H1 (cell line): ENCODE data around the gene COQ8B. TPM values are rescaled to one million over a fixed set of nuclear protein-coding genes. Genes with fewer than 3 reads are reported as not detected.

Source experiments
- CTCF ChIA-PET: fragments of 300-600 bp; sonication (Branson Sonifier 250); formaldehyde crosslinking; loops from one replicate; lab custom pipeline; 2021; ENCODE audit not compliant: partially characterized antibody; lab: Charles Lee
- POLR2A ChIA-PET: fragments of 300-600 bp; sonication (Branson Sonifier 250); formaldehyde crosslinking; loops from one replicate; lab custom pipeline; 2021; ENCODE audit warnings: inconsistent platforms; ENCODE audit not compliant: partially characterized antibody; lab: Charles Lee
- DNase-seq, 2 experiments: peaks; one replicate each; pipeline versions ENCODE4 v3.0.0 to v3.0.0-alpha.2; 2010 to 2022; ENCODE audit warnings: low spot score in 2 of 2, low read depth in 1 of 2, mixed read lengths in 1 of 2
- FAIRE-seq: peaks from 2 replicates; lab custom pipeline; 2011; peaks lifted over from hg19 to GRCh38; lab: Jason Lieb, UNC
- H2AFZ ChIP-seq: 2 replicates; pipeline ENCODE4 v1.8.1; 2012; ENCODE audit warnings: low read length, inconsistent platforms
- H2AK5ac ChIP-seq: 2 replicates; pipeline ENCODE4 v1.6.1; 2013; ENCODE audit warnings: low read depth, low read length
- H2BK120ac ChIP-seq: replicated peaks from 2 replicates; pipeline ENCODE3; 2013; ENCODE audit warnings: low read depth, low read length, inconsistent platforms
- H2BK12ac ChIP-seq: 2 replicates; pipeline ENCODE4 v1.6.1; 2013; ENCODE audit warnings: low read depth, low read length
- H2BK15ac ChIP-seq: 2 replicates; pipeline ENCODE4 v1.6.1; 2013; ENCODE audit warnings: low read length
- H2BK20ac ChIP-seq: 2 replicates; pipeline ENCODE4 v1.6.1; 2013; ENCODE audit warnings: low read length
- H2BK5ac ChIP-seq: 2 replicates; pipeline ENCODE4 v1.6.1; 2013; ENCODE audit warnings: low read depth, low read length
- H3K14ac ChIP-seq: 2 replicates; pipeline ENCODE4 v1.6.1; 2013; ENCODE audit warnings: inconsistent platforms; ENCODE audit not compliant: insufficient read length
- H3K18ac ChIP-seq: 2 replicates; pipeline ENCODE4 v1.6.1; 2013; ENCODE audit warnings: low read length; ENCODE audit errors: extremely low read depth
- H3K23ac ChIP-seq: 2 replicates; pipeline ENCODE4 v1.6.1; 2013; ENCODE audit warnings: inconsistent platforms; ENCODE audit not compliant: insufficient read length
- H3K23me2 ChIP-seq: 2 replicates; pipeline ENCODE4 v1.6.1; 2013; ENCODE audit warnings: low read depth, low read length
- H3K27ac ChIP-seq: 2 replicates; pipeline ENCODE4 v1.6.1; 2011; ENCODE audit warnings: low read depth, low read length, inconsistent platforms
- H3K27me3 ChIP-seq, 4 experiments: replicated peaks in 1 of 4; 1 replicate in 1 of 4; 2 replicates in 3 of 4; pipeline versions ENCODE4 v1.6.1 to v1.8.1; 2011 to 2013; ENCODE audit warnings: low read length in 3 of 4, mild to moderate bottlenecking in 3 of 4, inconsistent platforms in 2 of 4, mixed read lengths in 2 of 4, moderate library complexity in 1 of 4; ENCODE audit not compliant: control insufficient read depth in 3 of 4, insufficient read depth in 3 of 4; ENCODE audit errors: extremely low read depth in 1 of 4
- H3K36me3 ChIP-seq, 4 experiments: 2 replicates each; pipeline versions ENCODE4 v1.6.1 to v1.8.1; 2011 to 2013; ENCODE audit warnings: mild to moderate bottlenecking in 4 of 4, low read length in 3 of 4, moderate library complexity in 2 of 4, control low read depth in 1 of 4, inconsistent platforms in 1 of 4; ENCODE audit not compliant: insufficient read depth in 4 of 4, control insufficient read depth in 2 of 4
- H3K4ac ChIP-seq: replicated peaks from 2 replicates; pipeline ENCODE3; 2013; ENCODE audit warnings: low read length, low read depth, mixed read lengths, inconsistent platforms; ENCODE audit not compliant: insufficient read length
- H3K4me1 ChIP-seq, 4 experiments: replicated peaks in 1 of 4; 1 replicate in 1 of 4; 2 replicates in 3 of 4; pipeline versions ENCODE4 v1.6.1 to v1.8.1; 2011 to 2013; ENCODE audit warnings: low read length in 3 of 4, inconsistent platforms in 2 of 4, mixed read lengths in 1 of 4; ENCODE audit not compliant: insufficient read depth in 4 of 4, control insufficient read depth in 3 of 4
- H3K4me2 ChIP-seq, 2 experiments: 2 replicates each; pipeline versions ENCODE4 v1.6.1 to v1.8.1; 2011 to 2013; ENCODE audit warnings: low read depth in 2 of 2, low read length in 2 of 2, control low read depth in 1 of 2, inconsistent platforms in 1 of 2, mild to moderate bottlenecking in 1 of 2; ENCODE audit not compliant: insufficient read depth in 1 of 2
- H3K4me3 ChIP-seq, 4 experiments: fragments of 200-600, 300-600 bp in 1 of 4; sonication (generic), shearing (Covaris generic), sonication (Bioruptor Twin) in 1 of 4; 2 replicates each; pipeline versions ENCODE4 v1.5.1 to v1.8.1; 2011 to 2016; ENCODE audit warnings: low read length in 4 of 4, low read depth in 3 of 4, control low read depth in 2 of 4, inconsistent platforms in 2 of 4, mild to moderate bottlenecking in 2 of 4, mixed read lengths in 1 of 4, moderate library complexity in 1 of 4; ENCODE audit not compliant: insufficient read depth in 2 of 4; ENCODE audit errors: extremely low read depth in 1 of 4
- H3K56ac ChIP-seq: replicated peaks from 2 replicates; pipeline ENCODE3; 2013; ENCODE audit warnings: low read depth, mild to moderate bottlenecking, mixed read lengths, low read length, inconsistent platforms; ENCODE audit not compliant: insufficient read length
- H3K79me1 ChIP-seq: 2 replicates; pipeline ENCODE4 v1.6.1; 2013; ENCODE audit warnings: low read depth, low read length, control low read depth
- H3K79me2 ChIP-seq, 2 experiments: 2 replicates each; pipeline versions ENCODE4 v1.6.1 to v1.8.1; 2012 to 2013; ENCODE audit warnings: low read length in 2 of 2, mild to moderate bottlenecking in 2 of 2, inconsistent platforms in 1 of 2; ENCODE audit not compliant: insufficient read depth in 2 of 2, control insufficient read depth in 1 of 2
- H3K9ac ChIP-seq, 4 experiments: replicated peaks in 1 of 4; 1 replicate in 1 of 4; 2 replicates in 3 of 4; pipeline versions ENCODE4 v1.6.1 to v1.8.1; 2011 to 2013; ENCODE audit warnings: low read depth in 3 of 4, low read length in 3 of 4, control low read depth in 2 of 4, mild to moderate bottlenecking in 2 of 4, moderate library complexity in 2 of 4, inconsistent platforms in 1 of 4; ENCODE audit errors: extremely low read depth in 1 of 4
- H3K9me3 ChIP-seq, 2 experiments: 2 replicates each; pipeline versions ENCODE4 v1.6.1 to v1.8.1; 2012 to 2013; ENCODE audit warnings: mild to moderate bottlenecking in 2 of 2, moderate library complexity in 2 of 2, control low read depth in 1 of 2, inconsistent platforms in 1 of 2, low read depth in 1 of 2, low read length in 1 of 2, mixed read lengths in 1 of 2; ENCODE audit not compliant: insufficient read depth in 2 of 2
- H4K20me1 ChIP-seq, 2 experiments: replicated peaks in 1 of 2; 2 replicates each; pipeline versions ENCODE3 to v1.8.1; 2011 to 2013; ENCODE audit warnings: inconsistent platforms in 2 of 2, low read length in 2 of 2, mild to moderate bottlenecking in 1 of 2; ENCODE audit not compliant: insufficient read depth in 2 of 2, control insufficient read depth in 1 of 2
- H4K5ac ChIP-seq: 2 replicates; pipeline ENCODE4 v1.6.1; 2013; ENCODE audit warnings: low read length, low read depth, mixed read lengths, inconsistent platforms; ENCODE audit not compliant: insufficient read length
- H4K8ac ChIP-seq: 2 replicates; pipeline ENCODE4 v1.8.0; 2013; ENCODE audit warnings: mild to moderate bottlenecking, moderate library complexity, low read length, inconsistent platforms; ENCODE audit not compliant: insufficient read depth; ENCODE audit errors: extremely low read depth
- H4K91ac ChIP-seq: replicated peaks from 2 replicates; pipeline ENCODE3; 2013; ENCODE audit warnings: low read length, mixed read lengths, inconsistent platforms; ENCODE audit not compliant: insufficient read length
- BRCA1 ChIP-seq: IDR thresholded peaks from 2 replicates; pipeline ENCODE4 v1.6.1; 2012; ENCODE audit warnings: low read depth, low read length, improper control_type of control experiment
- CHD1 ChIP-seq: IDR thresholded peaks from 2 replicates; pipeline ENCODE4 v1.6.1; 2012; ENCODE audit warnings: low read depth, low read length, improper control_type of control experiment
- CHD2 ChIP-seq: IDR thresholded peaks from 2 replicates; pipeline ENCODE4 v1.6.1; 2012; ENCODE audit warnings: low read length, improper control_type of control experiment
- EGR1 ChIP-seq: IDR thresholded peaks from 2 replicates; pipeline ENCODE4 v1.6.1; 2011; ENCODE audit warnings: low read depth, low read length, borderline replicate concordance
- EZH2 ChIP-seq: fragments of 200-600 bp; sonication (generic); IDR thresholded peaks from 2 replicates; pipeline ENCODE4 v1.7.1; 2012; ENCODE audit warnings: low read depth, mild to moderate bottlenecking, moderate library complexity, low read length, inconsistent platforms; ENCODE audit not compliant: severe bottlenecking
- HDAC6 ChIP-seq: IDR thresholded peaks from one replicate; pipeline ENCODE4 v1.7.1; 2012; ENCODE audit warnings: low read depth, mild to moderate bottlenecking, inconsistent platforms, low read length, moderate library complexity
- JUND ChIP-seq: IDR thresholded peaks from 2 replicates; pipeline ENCODE4 v1.6.1; 2011; ENCODE audit warnings: mild to moderate bottlenecking, improper control_type of control experiment, low read length
- NRF1 ChIP-seq: IDR thresholded peaks from 2 replicates; pipeline ENCODE4 v1.6.1; 2011; ENCODE audit warnings: mild to moderate bottlenecking, low read depth, low read length, improper control_type of control experiment
- TBP ChIP-seq: IDR thresholded peaks from 2 replicates; pipeline ENCODE4 v1.6.1; 2011; ENCODE audit warnings: low read depth, low read length, improper control_type of control experiment
- WGBS, 2 experiments: shearing (Covaris generic) in 1 of 2; methylation state at CpG; one replicate each; pipeline versions ENCODE4 v1.1.6 to v1.1.7; 2013 to 2015; ENCODE audit warnings: low lambda C conversion rate in 2 of 2, mixed read lengths in 2 of 2, inconsistent platforms in 1 of 2, low coverage in 1 of 2, missing lambda C conversion rate in 1 of 2; ENCODE audit not compliant: insufficient replicate concordance in 2 of 2, insufficient coverage in 1 of 2, insufficient read length in 1 of 2; ENCODE audit errors: extremely low coverage in 1 of 2, missing lambda C conversion rate in 1 of 2; 5-methylcytosine and 5-hydroxymethylcytosine counted together
- polyA plus RNA-seq, 7 experiments: library from polyadenylated mRNA; depleted of rRNA in 3 of 7; stranded (reverse) in 5 of 7; unstranded in 2 of 7; fragments of >200 nt in 5 of 7; fragments of 200-250 nt in 2 of 7; gene quantifications; 1 replicate in 5 of 7; 2 replicates in 1 of 7; 4 replicates in 1 of 7; pipeline versions ENCODE4 v1.2.1 to v1.2.3, GENCODE V29; 2011 to 2013; ENCODE audit warnings: missing spikeins in 2 of 7, mixed read lengths in 2 of 7
- total RNA-seq: library from RNA; stranded (reverse); fragmentation: NEBNext Ultra II Directional; extraction: Animal tissue kit (Norgen Biotek cat#: 25700); gene quantifications from 2 replicates; pipeline ENCODE4 v1.2.1, GENCODE V29; 2021

Gene COQ8B
- total and polyA plus RNA-seq, 2 of the 8 experiments (the other 6 are each of a cell fraction or from before 2014, with no cell fraction given): 41.7 to 46.1 TPM

DNA sequence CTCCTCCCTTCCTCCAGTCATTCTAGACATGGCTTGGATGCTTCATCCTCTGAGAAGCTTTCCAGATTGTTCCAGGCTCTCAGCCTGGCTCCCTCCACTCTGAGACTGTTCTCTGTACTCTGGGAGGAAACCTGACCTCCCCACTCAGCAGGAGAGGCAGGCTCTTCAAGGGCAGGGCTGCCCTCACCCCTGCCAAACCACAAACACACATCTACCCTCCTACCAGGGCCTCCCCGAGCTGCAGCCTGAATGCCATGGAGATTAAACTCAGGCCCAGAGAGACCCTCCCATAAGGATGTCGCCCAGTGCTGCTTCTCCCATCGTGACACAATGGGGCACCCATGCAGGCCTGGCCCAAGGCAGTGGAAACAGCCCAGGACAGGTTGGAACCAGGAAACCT, 42.4 kb downstream of the COQ8B start:
- Histone ChIP-seq H2BK12ac (no peak overlapping the region), H4K20me1 (peaks cover 0 to 11% of the 10 kb centered on the region in 2 experiments), H3K23me2 (peaks cover 2% of the 10 kb centered on the region; the same call in 1 of the 2 replicates), H3K18ac (no peak overlapping the region), H2AK5ac (no peak overlapping the region), H2BK20ac (no peak overlapping the region), H2AFZ (no peak overlapping the region), H4K8ac (no peak overlapping the region), H2BK15ac (no peak overlapping the region), H3K9ac (no peak overlapping the region), H3K14ac (no peak overlapping the region), H3K4me1 (no peaks in the 10 kb centered on the region), H3K9me3 (no peaks in the 10 kb centered on the region), H3K4ac (no peak overlapping the region), H4K91ac (no peak overlapping the region), H3K56ac (no peak overlapping the region), H3K36me3 (peaks cover 11 to 60% (median 32%) of the 10 kb centered on the region in 4 experiments; a peak in 7 of 8 replicates), H2BK5ac (no peak overlapping the region; the same call in 1 of the 2 replicates), H3K27ac (no peak overlapping the region), H3K79me1 (no peaks in the 10 kb centered on the region), H4K5ac (no peak overlapping the region), H3K27me3 (no peaks in the 10 kb centered on the region; a peak in 1 of 7 replicates), H3K4me3 (no peak overlapping the region), H3K79me2 (no peaks in the 10 kb centered on the region), H3K4me2 (no peak overlapping the region), H3K23ac (no peak overlapping the region), H2BK120ac (no peak overlapping the region)
- 89% methylated on average over 3 of the region's 3 CpGs; no CpG with 5 or more reads in 1 of the 2 experiments for WGBS, 2 experiments
- POLR2A ChIA-PET: interaction anchor here (0.8 to 1.9 kb wide), 3 partner anchors 9 to 17 kb away, joined by 3 to 9 read pairs (median 5); no protein-coding TSS in a partner anchor
- CTCF ChIA-PET: interaction anchor here (0.9 kb wide), 1 partner anchor 17 kb away, joined by 3 read pairs; no protein-coding TSS in a partner anchor
- DNase-seq: no peak
- TF ChIP-seq HDAC6 (no peak), EGR1 (no peak), EZH2 (no peak), NRF1 (no peak), TBP (no peak), CHD1 (no peak), JUND (no peak), BRCA1 (no peak), CHD2 (no peak)
- FAIRE-seq: no peak
